ENCODE measurements around the gene MYBPC3.

MYBPC3 gene

GRCh38 chr11:47282462-47282861, 70.0 kb downstream of the MYBPC3 start:
- in situ Hi-C loops (cut with MboI; ENCODE audit: low sequenced_read_pairs, unreplicated experiment), result no loop called here
- no peak for DNase-seq (ENCODE audit: low spot score)
- TF ChIP-seq CTCF (IDR thresholded peaks at IDR 0.05; ENCODE audit: borderline replicate concordance, control extremely low read depth, extremely low read depth, insufficient read depth, missing control alignments), result no peak
